T-helper 17 cell (primary cell): ENCODE measurements around the gene SKOR1. TPM values are rescaled to one million over a fixed set of nuclear protein-coding genes. Genes with fewer than 3 reads are reported as not detected.

ENCODE experiments used
- ATAC-seq: fragments of 150-1000 bp; cut with Tn5 transposase; 2 replicates; pipeline ENCODE4 v1.10.0; 2021; ENCODE audit warnings: mild to moderate bottlenecking, moderate library complexity
- DNase-seq, 3 donors: peaks; one replicate each; pipeline versions ENCODE4 v3.0.0 to v3.0.0-alpha.2; 2020 to 2021
- H3K9me3 ChIP-seq: one replicate; pipeline ENCODE4 v1.7.0; 2013; ENCODE audit warnings: low read length, mild to moderate bottlenecking; ENCODE audit not compliant: control insufficient read depth, poor library complexity, severe bottlenecking
- H3K27ac Mint-ChIP-seq: one replicate; pipeline ENCODE4 v1.8.0; 2022; ENCODE audit warnings: mild to moderate bottlenecking, moderate library complexity, mixed read lengths
- H3K27me3 Mint-ChIP-seq: one replicate; pipeline ENCODE4 v1.8.0; 2022; ENCODE audit warnings: mixed read lengths
- H3K36me3 Mint-ChIP-seq: one replicate; pipeline ENCODE4 v1.8.0; 2022; ENCODE audit warnings: low read depth, mixed read lengths
- H3K4me1 Mint-ChIP-seq: one replicate; pipeline ENCODE4 v1.8.0; 2022; ENCODE audit warnings: mild to moderate bottlenecking, mixed read lengths
- H3K4me3 Mint-ChIP-seq: one replicate; pipeline ENCODE4 v1.8.0; 2022; ENCODE audit warnings: mild to moderate bottlenecking, moderate library complexity, mixed read lengths
- total RNA-seq, 4 donors: library from RNA in 2 of 4; stranded (reverse) in 2 of 4; gene quantifications; one replicate each; pipeline ENCODE4 v1.2.3 and lab custom pipeline; 2022 to 2026

SKOR1 gene
- total RNA-seq, 2 donors from 2014 or later, result 2.2 to 2.7 TPM

DNA sequence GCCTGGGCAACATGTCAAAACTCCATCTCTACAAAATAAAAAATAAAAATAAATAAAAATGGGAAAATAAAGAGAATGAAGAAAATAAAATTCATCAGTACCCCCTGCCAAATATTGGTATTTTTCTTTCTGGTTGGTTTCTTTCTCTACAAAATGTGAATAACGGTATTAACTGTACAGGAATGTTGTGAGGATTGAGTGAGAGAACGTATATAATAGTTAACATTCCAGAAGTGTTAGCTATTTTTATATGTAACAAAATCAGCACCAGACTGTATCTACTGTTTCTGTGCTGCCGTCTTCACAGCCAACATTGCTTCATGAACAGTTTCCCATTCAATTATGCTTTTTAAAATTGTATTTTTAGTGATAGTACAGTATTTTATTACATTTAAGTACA is 40.0 kb downstream of the SKOR1 start:
- DNase-seq (no peak), ATAC-seq (no peak)
- no peaks in the 10 kb centered on the region for H3K36me3 Mint-ChIP-seq
- no peak overlapping the region for H3K4me3 Mint-ChIP-seq
- no peaks in the 10 kb centered on the region for H3K9me3 ChIP-seq
- no peak overlapping the region for H3K27ac Mint-ChIP-seq
- peaks cover 5% of the 10 kb centered on the region for H3K4me1 Mint-ChIP-seq
- peaks cover 44% of the 10 kb centered on the region for H3K27me3 Mint-ChIP-seq

DNA sequence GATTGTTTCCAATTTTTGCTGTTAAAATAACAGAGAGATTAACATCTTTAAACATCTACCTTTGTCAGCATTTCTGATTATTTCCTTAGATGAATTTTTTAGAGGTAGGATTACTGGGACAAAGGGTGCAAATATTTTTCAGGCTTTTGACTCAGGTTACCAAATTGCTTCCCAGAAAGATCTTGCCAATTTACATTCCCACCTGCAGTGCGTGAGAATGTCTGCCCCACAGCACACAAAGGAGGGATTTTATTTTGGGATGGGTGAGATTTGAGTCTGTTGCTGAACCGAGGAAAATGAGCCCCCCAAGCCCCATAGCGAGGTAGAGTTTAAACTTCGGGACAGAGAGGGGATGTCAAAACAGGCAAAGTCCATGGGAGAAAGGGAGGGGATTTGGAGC is 40.5 kb downstream of the SKOR1 start:
- no peaks in the 10 kb centered on the region for H3K9me3 ChIP-seq
- ATAC-seq (no peak), DNase-seq (no peak)
- H3K4me1 Mint-ChIP-seq, result peaks cover 5% of the 10 kb centered on the region
- H3K27me3 Mint-ChIP-seq, result peaks cover 44% of the 10 kb centered on the region
- H3K4me3 Mint-ChIP-seq, result no peak overlapping the region
- H3K27ac Mint-ChIP-seq, result no peak overlapping the region
- H3K36me3 Mint-ChIP-seq, result no peaks in the 10 kb centered on the region

DNA sequence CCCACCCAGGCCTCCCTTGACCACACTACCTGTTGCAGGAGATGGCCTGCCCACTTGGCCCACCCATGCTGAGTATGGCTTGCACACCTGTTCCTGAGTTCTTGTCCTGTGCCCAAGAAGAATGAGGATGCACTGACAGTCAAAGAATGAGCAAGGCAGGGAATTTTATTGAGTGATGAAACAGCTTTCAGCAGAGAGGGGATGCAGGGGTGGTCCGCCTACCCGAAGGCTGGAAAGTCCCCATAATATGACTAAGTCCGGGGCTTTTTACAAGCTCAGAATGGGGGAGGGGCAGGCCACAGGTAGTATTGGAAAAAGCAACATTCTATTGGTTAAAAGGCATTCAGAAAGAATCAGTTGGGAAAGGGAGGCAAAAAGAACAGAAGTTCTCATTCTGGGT is 44.4 kb downstream of the SKOR1 start:
- no peaks in the 10 kb centered on the region for H3K36me3 Mint-ChIP-seq
- H3K27me3 Mint-ChIP-seq, result peaks cover 24% of the 10 kb centered on the region
- no peak for DNase-seq

DNA sequence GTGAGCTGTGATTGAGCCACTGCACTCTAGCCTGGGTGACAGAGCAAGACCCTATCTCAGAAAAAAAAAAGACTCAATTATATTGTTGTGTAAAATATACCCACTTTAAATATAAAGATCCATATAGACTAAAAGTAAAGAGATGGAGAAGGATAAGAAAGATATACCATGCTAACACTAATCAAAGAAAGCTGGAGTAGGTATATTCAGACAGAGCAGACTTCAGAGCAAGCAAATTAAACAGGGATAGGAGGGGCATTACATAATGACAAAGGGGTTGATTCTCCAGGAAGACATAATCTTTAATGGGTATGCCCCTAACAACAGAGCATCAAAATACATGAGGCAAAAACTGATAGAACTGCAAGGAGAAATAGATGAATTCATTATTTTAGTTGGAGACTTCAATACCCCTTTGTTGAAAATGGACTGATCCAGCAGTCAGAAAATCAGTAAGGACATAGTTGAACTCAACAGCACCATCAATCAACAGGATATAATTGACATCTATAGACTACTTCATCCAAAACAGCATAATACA is 45.6 kb downstream of the SKOR1 start:
- no peaks in the 10 kb centered on the region for H3K36me3 Mint-ChIP-seq
- no peaks in the 10 kb centered on the region for H3K4me1 Mint-ChIP-seq
- no peak overlapping the region for H3K4me3 Mint-ChIP-seq
- peaks cover 7% of the 10 kb centered on the region for H3K9me3 ChIP-seq
- peaks cover 15% of the 10 kb centered on the region for H3K27me3 Mint-ChIP-seq
- DNase-seq, result no peak
- ATAC-seq, result no peak
- H3K27ac Mint-ChIP-seq, result no peak overlapping the region

More for the DNA sequence above, 44.4 kb downstream of the SKOR1 start:
- Mint-ChIP-seq H3K4me3 (no peak overlapping the region), H3K4me1 (no peaks in the 10 kb centered on the region), H3K27ac (no peak overlapping the region)
- H3K9me3 ChIP-seq, result peaks cover 7% of the 10 kb centered on the region
- ATAC-seq, result no peak

DNA sequence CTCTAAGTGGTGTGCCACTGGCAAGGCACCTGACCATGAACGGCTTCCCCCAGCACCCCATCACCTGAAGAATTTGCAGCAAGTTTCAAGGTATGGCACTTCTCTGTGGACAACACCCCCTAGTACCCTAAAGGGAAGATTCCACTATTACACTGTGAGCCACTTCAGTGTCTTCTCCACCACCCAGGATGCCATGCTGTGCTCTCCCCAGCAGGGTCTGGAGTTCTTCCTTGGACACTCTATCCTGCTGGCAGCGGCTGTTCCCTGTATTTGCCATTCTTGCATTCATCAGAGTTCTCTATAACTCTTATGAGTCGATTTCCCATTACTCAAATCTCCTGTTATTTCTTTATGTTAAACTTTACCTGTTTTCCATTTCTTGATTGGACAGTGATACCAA is 48.5 kb downstream of the SKOR1 start:
- Mint-ChIP-seq H3K36me3 (no peaks in the 10 kb centered on the region), H3K27ac (no peak overlapping the region), H3K27me3 (peaks cover 8% of the 10 kb centered on the region), H3K4me3 (no peak overlapping the region), H3K4me1 (no peaks in the 10 kb centered on the region)
- DNase-seq (no peak), ATAC-seq (no peak)
- peaks cover 7% of the 10 kb centered on the region for H3K9me3 ChIP-seq

DNA sequence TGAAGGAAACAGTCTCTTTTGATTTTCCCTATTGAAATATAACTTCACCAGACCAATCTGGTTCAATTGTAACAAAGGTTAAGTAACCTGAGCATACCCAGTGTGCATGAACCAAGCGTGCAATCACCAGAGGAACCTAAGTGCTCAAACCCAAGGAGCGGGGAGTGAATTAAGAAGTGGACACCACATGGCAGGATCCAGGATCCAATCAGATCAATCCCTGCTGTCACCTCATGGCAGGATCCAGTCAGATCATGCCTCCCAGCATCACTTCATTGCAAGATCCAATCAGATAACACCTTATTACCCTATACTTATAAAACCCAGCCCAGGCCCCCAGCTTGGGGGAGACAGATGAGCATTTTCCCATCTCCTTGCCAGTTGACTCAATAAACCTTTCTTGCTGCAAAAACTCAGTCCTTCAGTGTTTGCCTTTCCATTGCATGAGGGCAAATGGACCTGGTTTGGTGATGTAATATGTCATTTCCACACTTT is 53.5 kb downstream of the SKOR1 start:
- Mint-ChIP-seq H3K4me3 (no peak overlapping the region), H3K27ac (no peak overlapping the region), H3K36me3 (peaks cover 7% of the 10 kb centered on the region), H3K27me3 (peaks cover 17% of the 10 kb centered on the region), H3K4me1 (peaks cover 4% of the 10 kb centered on the region)
- H3K9me3 ChIP-seq, result peaks cover under 1% of the 10 kb centered on the region
- ATAC-seq (no peak), DNase-seq (no peak)

DNA sequence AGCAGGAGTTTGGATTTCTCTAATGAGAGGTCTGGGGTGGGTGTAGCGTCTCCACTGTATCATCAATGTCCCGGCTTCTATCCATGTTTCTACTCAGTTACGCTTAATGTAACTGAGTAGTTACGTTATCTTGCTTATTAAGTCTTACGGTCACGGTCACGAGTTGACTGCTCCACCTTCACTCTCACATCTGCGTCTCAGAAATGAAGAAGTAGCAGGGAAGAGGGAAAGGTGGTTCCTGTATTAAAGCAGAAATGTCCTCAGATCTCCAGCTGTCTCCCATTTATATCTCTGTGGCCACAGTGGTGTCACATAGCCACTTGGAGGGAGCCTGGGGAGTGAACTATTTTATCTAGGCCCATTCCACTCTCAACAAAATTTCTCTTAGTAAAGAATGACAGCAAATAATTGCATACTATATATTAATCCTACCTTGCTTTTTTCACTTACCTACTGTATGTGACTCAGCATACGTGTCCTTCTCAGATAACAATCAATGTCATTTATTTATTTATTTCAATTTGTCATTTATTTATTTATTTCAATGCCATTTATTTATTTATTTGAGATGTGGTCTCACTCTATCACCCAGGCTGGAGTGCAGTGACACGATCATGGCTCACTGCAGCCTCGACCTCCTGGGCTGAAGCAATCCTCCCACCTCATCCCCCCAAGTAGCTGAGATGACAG is 54.3 kb downstream of the SKOR1 start:
- no peak for ATAC-seq
- no peak overlapping the region for H3K27ac Mint-ChIP-seq

DNA sequence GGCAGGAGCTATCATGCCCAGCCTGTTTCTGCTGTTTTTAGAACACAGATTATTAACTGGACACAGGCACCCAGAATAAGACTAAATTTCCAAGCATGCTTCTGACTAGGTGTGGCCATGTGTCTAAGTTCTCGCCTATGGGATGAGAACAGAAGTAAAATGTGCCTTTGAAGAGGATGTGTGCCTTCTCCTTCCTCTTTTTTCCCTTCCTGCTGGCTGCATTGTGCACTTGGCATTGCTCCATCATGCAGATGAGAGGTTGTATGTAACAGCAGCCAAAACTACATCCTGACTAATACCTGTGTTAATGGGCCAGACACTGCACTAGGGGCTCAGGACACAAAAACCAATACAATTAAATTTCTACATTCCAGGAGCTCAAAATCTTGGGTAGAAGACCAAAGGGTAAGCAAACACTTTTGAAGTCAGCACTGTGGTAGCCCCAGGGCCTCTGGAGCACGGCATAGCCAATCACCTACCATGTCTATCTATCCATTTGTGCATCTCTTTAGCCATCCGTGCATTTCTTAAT is 55.4 kb downstream of the SKOR1 start:
- H3K9me3 ChIP-seq, result no peaks in the 10 kb centered on the region
- H3K36me3 Mint-ChIP-seq, result peaks cover 10% of the 10 kb centered on the region
- no peak overlapping the region for H3K27ac Mint-ChIP-seq
- peaks cover 26% of the 10 kb centered on the region for H3K27me3 Mint-ChIP-seq
- H3K4me1 Mint-ChIP-seq, result peaks cover 10% of the 10 kb centered on the region
- DNase-seq, result no peak
- no peak overlapping the region for H3K4me3 Mint-ChIP-seq
- no peak for ATAC-seq

More for the DNA sequence above, 54.3 kb downstream of the SKOR1 start:
- no peak for DNase-seq
- Mint-ChIP-seq H3K4me3 (no peak overlapping the region), H3K27me3 (peaks cover 17% of the 10 kb centered on the region), H3K36me3 (peaks cover 7% of the 10 kb centered on the region), H3K4me1 (peaks cover 4% of the 10 kb centered on the region)
- no peaks in the 10 kb centered on the region for H3K9me3 ChIP-seq

DNA sequence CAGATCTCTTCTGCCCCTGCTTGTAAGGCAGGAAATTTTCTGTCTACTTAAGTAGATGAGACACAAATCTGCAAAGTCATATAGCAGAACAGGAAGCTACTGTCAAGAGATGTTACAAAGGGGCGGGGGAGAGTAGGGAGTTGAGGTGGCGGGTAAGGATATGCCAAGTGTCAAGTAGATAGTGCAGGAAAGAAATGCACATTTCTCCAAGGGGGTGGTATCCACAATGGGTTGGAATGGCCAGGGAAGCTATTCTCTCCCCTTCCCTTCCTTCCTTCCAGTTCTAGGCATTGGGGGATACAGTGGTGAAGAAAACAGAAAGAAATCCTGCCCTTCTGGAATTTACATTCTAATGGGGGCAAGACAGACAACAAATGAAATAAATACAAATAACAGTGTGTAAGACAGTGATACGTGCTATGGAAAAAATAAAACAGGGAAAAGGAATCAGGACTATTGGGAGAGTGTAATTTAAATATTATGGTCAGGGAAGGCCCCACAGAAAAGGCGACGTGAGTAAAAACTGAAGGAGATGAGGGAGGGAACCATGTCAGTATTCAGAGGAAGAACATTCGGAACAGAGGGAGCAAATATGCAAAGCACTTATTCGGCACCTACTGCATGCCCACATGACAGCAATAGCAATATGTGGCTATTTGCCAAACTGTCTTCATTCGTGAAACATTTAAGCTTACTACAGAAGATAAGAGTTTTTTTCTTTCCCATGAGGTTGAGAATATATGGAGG is 57.4 kb downstream of the SKOR1 start:
- H3K4me3 Mint-ChIP-seq, result no peak overlapping the region
- no peak overlapping the region for H3K27ac Mint-ChIP-seq
- peaks cover 10% of the 10 kb centered on the region for H3K36me3 Mint-ChIP-seq
- ATAC-seq, result no peak
- DNase-seq, result no peak
- H3K9me3 ChIP-seq, result no peaks in the 10 kb centered on the region
- peaks cover 10% of the 10 kb centered on the region for H3K4me1 Mint-ChIP-seq
- peaks cover 30% of the 10 kb centered on the region for H3K27me3 Mint-ChIP-seq

DNA sequence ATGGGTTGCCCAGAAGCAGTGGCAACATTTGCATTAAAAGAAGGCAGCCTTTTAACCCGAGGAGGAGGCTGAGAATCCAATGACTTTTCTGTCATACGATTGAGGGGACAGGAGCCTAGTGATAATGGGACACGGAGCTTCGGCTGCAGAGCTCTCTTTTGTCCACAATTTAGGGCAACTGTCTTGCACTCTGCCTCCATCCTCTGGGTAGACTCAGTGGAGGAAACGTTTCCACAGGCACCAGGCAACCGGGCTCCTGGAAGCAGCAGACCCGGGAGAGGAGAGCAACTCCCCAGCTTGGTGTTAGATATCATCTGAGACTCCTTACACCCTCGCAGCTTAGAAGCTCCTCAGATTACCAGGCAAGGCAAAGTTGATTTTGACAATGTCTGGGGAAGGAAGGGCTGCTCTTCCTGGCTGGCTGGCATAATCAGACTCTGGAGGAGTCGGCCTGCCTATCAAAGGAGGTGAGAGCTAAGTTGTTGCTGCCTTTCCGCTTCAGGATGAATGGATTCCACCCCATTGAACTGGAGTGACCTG is 58.0 kb downstream of the SKOR1 start:
- DNase-seq, result no peak
- H3K27ac Mint-ChIP-seq, result no peak overlapping the region
- peaks cover 10% of the 10 kb centered on the region for H3K36me3 Mint-ChIP-seq
- H3K4me3 Mint-ChIP-seq, result no peak overlapping the region
- no peaks in the 10 kb centered on the region for H3K9me3 ChIP-seq
- peaks cover 35% of the 10 kb centered on the region for H3K27me3 Mint-ChIP-seq
- peaks cover 10% of the 10 kb centered on the region for H3K4me1 Mint-ChIP-seq
- no peak for ATAC-seq

DNA sequence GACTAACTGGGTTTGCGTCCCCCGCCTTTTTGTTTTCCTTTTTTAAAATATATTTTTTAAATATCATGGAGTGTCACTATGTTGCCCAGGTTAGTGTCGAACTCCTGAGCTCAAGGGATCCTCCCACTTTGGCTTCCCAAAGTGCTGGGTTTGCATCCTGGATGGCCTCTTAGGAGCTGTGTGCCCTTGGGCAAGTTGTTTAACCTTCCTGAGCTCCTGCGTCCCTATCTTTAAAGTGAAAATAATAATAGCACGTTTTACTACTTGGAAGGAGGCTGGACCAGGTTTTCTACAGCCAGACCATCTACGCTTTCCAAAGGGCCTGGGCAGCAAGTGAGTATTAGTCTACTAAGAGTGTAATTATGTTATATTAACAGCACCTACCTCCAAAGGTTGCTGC is 58.7 kb downstream of the SKOR1 start:
- ATAC-seq (no peak), DNase-seq (no peak)
- H3K4me1 Mint-ChIP-seq, result peaks cover 10% of the 10 kb centered on the region
- no peak overlapping the region for H3K27ac Mint-ChIP-seq
- peaks cover 10% of the 10 kb centered on the region for H3K36me3 Mint-ChIP-seq
- H3K9me3 ChIP-seq, result no peaks in the 10 kb centered on the region
- peaks cover 30% of the 10 kb centered on the region for H3K27me3 Mint-ChIP-seq
- peak overlapping the region; percentile 85 for H3K4me3 Mint-ChIP-seq
